Smooth muscle cell (in vitro differentiated cells): ENCODE results near the gene LYSMD1. TPM values are rescaled to one million over a fixed set of nuclear protein-coding genes. Genes with fewer than 3 reads are reported as not detected.

Experiments used
- DNase-seq: peaks from one replicate; lab custom pipeline; 2025; ENCODE audit not compliant: unreplicated experiment; lab: John Stamatoyannopoulos, UW
- H2AFZ ChIP-seq: fragments of 200-600 bp; sonication (generic); 2 replicates; pipeline ENCODE4 v1.6.0; 2016; ENCODE audit warnings: antibody characterized with exemption, low read depth, mild to moderate bottlenecking
- H3F3A ChIP-seq: fragments of 200-600 bp; sonication (generic); 2 replicates; pipeline ENCODE4 v1.6.0; 2017; ENCODE audit warnings: antibody characterized with exemption, low read depth
- H3K27ac ChIP-seq: fragments of 200-600 bp; sonication (generic); 2 replicates; pipeline ENCODE4 v1.5.1; 2016; ENCODE audit warnings: low read depth, mild to moderate bottlenecking
- H3K27me3 ChIP-seq: fragments of 200-600 bp; sonication (generic); 2 replicates; pipeline ENCODE4 v1.6.1; 2016; ENCODE audit warnings: low read depth, mild to moderate bottlenecking
- H3K36me3 ChIP-seq: fragments of 200-600 bp; sonication (generic); 2 replicates; pipeline ENCODE4 v1.5.1; 2016; ENCODE audit warnings: low read depth
- H3K4me1 ChIP-seq: fragments of 200-600 bp; sonication (generic); 2 replicates; pipeline ENCODE4 v1.5.1; 2016; ENCODE audit warnings: low read depth
- H3K4me2 ChIP-seq: fragments of 200-600 bp; sonication (generic); 2 replicates; pipeline ENCODE4 v1.6.0; 2016; ENCODE audit warnings: mild to moderate bottlenecking
- H3K4me3 ChIP-seq: fragments of 200-600 bp; sonication (generic); 2 replicates; pipeline ENCODE4 v1.5.1; 2016; ENCODE audit warnings: mild to moderate bottlenecking
- H3K79me2 ChIP-seq: fragments of 200-600 bp; sonication (generic); 2 replicates; pipeline ENCODE4 v1.6.0; 2016; ENCODE audit warnings: low read depth, mild to moderate bottlenecking
- H3K9ac ChIP-seq: fragments of 200-600 bp; sonication (generic); 2 replicates; pipeline ENCODE4 v1.6.0; 2016; ENCODE audit warnings: low read depth
- H3K9me3 ChIP-seq: fragments of 200-600 bp; sonication (generic); replicated peaks from 2 replicates; pipeline ENCODE4 v1.5.1; 2016; ENCODE audit warnings: low read depth
- H4K20me1 ChIP-seq: fragments of 200-600 bp; sonication (generic); 2 replicates; pipeline ENCODE4 v1.6.0; 2016; ENCODE audit warnings: low read depth
- WGBS: methylation state at CpG from one replicate; pipeline ENCODE4 v1.1.7; 2016; ENCODE audit warnings: low lambda C conversion rate; 5-methylcytosine and 5-hydroxymethylcytosine counted together
- polyA plus RNA-seq: library from polyadenylated mRNA; unstranded; fragments of >200 nt; fragmentation: Nextera tagmentation; extraction: Ambion mirVana; gene quantifications from 2 replicates; pipeline ENCODE4 v1.2.1, GENCODE V29; 2016
- total RNA-seq: library from RNA; depleted of rRNA; stranded (reverse); fragments of >200 nt; gene quantifications from 2 replicates; pipeline ENCODE4 v1.2.3, GENCODE V29; 2014
- TF ChIP-seq, protein P1 (sequence below): fragments of 200-600 bp; sonication (generic); IDR thresholded peaks from 2 replicates; pipeline ENCODE4 v1.5.1; 2017; ENCODE audit warnings: borderline replicate concordance, mild to moderate bottlenecking, antibody characterized with exemption; ENCODE audit not compliant: insufficient read depth, poor library complexity, severe bottlenecking

LYSMD1 gene
- total and polyA plus RNA-seq, 2 experiments from 2014 or later = 2.5 to 9.7 TPM

DNA sequence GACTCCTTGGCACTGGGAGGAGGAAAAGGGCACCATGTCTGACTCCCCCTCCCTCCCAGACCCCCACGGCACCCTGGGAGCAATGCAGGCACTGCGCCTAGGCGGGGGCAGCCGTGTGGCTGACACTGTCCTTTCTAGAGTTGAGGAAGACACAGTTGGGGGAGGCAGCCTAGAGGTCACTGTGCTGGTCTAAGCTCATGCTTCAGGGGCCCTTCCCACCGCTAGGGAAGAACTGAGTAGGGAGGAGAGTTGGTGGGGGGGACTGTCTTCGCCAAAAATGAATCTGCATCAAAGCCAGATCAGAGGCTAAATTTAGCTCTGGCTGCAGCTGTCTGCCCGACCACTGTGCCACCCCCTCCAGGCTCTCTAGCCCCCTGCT lies 22.7 kb downstream of the LYSMD1 start:
- Histone ChIP-seq H4K20me1 (no peaks in the 10 kb centered on the region), H3K4me3 (no peak overlapping the region), H3K9ac (no peak overlapping the region), H2AFZ (no peak overlapping the region), H3K27me3 (no peaks in the 10 kb centered on the region), H3K79me2 (no peaks in the 10 kb centered on the region), H3K9me3 (no peaks in the 10 kb centered on the region), H3F3A (peaks cover 8% of the 10 kb centered on the region), H3K4me1 (peaks cover 17% of the 10 kb centered on the region), H3K36me3 (no peaks in the 10 kb centered on the region), H3K4me2 (no peak overlapping the region), H3K27ac (no peak overlapping the region)
- TF ChIP-seq, protein P1, sequence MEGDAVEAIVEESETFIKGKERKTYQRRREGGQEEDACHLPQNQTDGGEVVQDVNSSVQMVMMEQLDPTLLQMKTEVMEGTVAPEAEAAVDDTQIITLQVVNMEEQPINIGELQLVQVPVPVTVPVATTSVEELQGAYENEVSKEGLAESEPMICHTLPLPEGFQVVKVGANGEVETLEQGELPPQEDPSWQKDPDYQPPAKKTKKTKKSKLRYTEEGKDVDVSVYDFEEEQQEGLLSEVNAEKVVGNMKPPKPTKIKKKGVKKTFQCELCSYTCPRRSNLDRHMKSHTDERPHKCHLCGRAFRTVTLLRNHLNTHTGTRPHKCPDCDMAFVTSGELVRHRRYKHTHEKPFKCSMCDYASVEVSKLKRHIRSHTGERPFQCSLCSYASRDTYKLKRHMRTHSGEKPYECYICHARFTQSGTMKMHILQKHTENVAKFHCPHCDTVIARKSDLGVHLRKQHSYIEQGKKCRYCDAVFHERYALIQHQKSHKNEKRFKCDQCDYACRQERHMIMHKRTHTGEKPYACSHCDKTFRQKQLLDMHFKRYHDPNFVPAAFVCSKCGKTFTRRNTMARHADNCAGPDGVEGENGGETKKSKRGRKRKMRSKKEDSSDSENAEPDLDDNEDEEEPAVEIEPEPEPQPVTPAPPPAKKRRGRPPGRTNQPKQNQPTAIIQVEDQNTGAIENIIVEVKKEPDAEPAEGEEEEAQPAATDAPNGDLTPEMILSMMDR = no peak
- 79% methylated on average over 7 of the region's 7 CpGs for WGBS
- DNase-seq = no peak

DNA sequence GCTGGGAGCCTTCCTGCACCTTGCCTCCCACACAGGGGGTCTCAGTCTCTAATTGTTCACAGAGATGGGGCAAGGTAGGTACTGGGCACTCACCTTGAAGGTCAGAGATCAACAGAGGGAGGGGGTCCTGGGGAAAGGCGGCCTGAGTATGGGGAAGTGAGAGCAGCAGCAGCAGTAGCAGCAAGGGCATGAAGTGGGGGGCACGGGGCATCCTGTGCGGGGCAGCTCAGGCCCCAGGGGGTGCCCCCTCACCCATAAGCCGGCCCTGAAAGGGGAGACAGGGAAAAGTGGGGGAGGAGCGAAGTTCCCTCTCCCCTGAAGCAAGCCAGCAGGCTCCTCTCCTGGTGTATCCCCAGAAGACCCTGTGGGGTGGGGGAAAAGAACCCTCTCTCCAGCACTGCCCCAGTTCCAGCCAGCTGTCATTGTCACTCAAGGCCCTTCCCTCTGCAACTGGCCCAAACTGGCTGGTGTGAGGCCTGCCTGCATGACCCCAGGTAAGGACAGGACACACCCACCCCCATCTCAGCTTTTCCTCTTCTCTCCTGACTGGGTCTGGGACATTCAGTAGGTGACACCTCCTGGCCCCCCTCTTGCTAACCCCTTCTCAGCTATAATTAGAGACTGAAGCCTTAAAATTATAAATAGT lies 23.2 kb downstream of the LYSMD1 start:
- H3K27ac ChIP-seq = no peak overlapping the region
- TF ChIP-seq, protein P1 = no peak
- no peaks in the 10 kb centered on the region for H3K36me3 ChIP-seq
- H3K4me3 ChIP-seq = no peak overlapping the region
- no peaks in the 10 kb centered on the region for H3K27me3 ChIP-seq
- H3K4me2 ChIP-seq = no peak overlapping the region
- H3F3A ChIP-seq = peaks cover 3% of the 10 kb centered on the region
- H2AFZ ChIP-seq = no peak overlapping the region
- no peaks in the 10 kb centered on the region for H3K79me2 ChIP-seq
- no peaks in the 10 kb centered on the region for H4K20me1 ChIP-seq
- no peak overlapping the region for H3K9ac ChIP-seq
- 45% methylated on average over 2 of the region's 5 CpGs for WGBS
- no peaks in the 10 kb centered on the region for H3K9me3 ChIP-seq
- no peak for DNase-seq
- peaks cover 17% of the 10 kb centered on the region for H3K4me1 ChIP-seq

DNA sequence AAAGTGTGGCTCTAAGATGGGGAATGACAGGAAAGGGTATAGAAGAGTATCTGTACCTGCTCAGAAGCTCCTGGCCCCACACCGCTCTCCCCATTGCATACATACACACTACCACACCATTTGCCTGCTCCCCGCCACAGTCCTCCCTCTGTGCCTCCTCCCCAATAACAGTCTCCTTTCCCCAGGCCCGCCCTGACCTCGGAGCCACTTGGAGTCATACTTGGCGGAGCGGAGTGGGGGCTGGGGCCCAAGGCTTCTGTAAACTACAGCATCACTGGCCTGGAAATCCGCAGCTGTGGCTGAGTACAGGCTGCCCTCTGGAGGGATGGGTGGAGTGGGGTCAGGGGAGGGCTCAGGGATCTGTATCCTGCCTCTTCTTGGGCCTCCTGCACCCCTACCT lies 27.9 kb downstream of the LYSMD1 start:
- Histone ChIP-seq H3K9me3 (no peaks in the 10 kb centered on the region), H3K27ac (no peak overlapping the region), H3K9ac (no peak overlapping the region), H2AFZ (no peak overlapping the region), H3K4me3 (no peak overlapping the region), H3K4me2 (no peak overlapping the region), H3F3A (no peaks in the 10 kb centered on the region), H3K4me1 (no peaks in the 10 kb centered on the region), H3K79me2 (no peaks in the 10 kb centered on the region), H3K27me3 (peaks cover 6% of the 10 kb centered on the region), H3K36me3 (no peaks in the 10 kb centered on the region), H4K20me1 (no peaks in the 10 kb centered on the region)
- 96% methylated on average over 7 of the region's 7 CpGs for WGBS
- TF ChIP-seq, protein P1 = no peak
- DNase-seq = no peak
